ENCODE measurements around the gene ECT2. TPM values are rescaled to one million over a fixed set of nuclear protein-coding genes. Genes with fewer than 3 reads are reported as not detected.

Gene ECT2
- total RNA-seq, 2 experiments from 2014 or later, result 55.3 to 59.4 TPM

Other genes starting within 250 kb of the ECT2 start
- 10 to 100 TPM; 31.8 to 32.7 TPM for gene TNFSF10, start 227.3 kb upstream of the ECT2 start, total RNA-seq
- 1 to 10 TPM; 2.9 to 3.5 TPM for gene NCEH1, start 39.7 kb upstream of the ECT2 start, total RNA-seq